ENCODE results near the gene FANCL.
"Not testable (repeated sequence)": the region's sequence is repeated elsewhere in the genome, so short reads cannot be mapped to it uniquely, and the experiment has no call there.

The FANCL gene

DNA sequence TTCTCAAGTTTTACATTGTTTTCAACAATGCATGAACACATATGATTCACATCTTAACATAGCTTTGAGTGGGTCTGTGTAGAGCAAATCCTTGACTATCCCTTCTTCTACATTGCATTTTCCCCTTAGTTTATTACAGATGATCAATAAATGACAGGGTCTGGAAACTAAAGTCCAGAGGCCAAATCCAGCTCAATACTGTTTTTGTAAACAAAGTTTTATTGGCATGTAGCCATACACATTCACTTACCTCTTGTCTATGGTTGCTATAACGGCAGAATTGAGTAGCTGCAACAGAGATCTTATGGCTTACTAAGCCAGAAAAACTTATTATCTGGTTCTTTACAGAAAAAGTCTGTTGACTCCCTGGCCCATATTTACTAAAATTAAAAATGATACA is 12.8 kb downstream of the FANCL start:
- TF ChIP-seq CTCF (IDR thresholded peaks at IDR 0.05; ENCODE audit: low read depth, low read length), result no peak
- H3K4me3 ChIP-seq (ENCODE audit: low read depth, low read length), result no peak overlapping the region

DNA sequence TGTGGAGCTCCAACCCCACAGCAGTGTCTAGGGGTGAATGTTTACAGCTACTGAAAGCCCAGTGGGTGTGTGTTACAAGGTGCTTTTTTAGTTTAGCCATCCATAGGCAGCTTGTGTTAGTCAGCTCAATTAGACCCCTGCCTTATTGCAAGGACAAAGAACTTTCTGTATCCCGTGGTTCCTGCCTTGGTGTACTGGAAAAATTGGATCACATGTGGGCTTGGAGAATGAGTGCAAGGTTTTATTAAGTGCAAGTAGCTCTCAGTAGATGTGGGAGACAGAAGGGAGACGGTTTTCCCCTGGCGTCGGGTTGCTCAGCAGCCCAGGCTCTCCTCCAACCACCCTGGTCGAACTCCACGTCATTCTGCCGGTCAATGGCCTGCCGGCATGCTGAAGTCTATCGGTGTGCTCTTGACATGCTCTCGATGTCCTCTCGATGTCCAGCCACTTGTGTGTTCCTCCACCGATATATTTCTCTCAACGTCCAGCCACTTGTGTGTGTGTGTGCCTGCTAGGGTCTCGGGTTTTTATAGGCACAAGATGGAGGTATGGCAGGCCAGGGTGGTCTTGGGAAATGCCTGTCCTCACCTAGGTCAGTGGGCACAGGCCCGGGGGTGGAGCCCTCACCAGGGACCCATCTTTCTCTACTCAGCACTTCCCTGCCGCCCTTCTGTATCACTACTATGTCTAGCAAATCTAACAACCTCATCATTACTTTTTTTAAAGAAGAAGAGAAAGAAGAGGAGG is 13.8 kb downstream of the FANCL start:
- H3K4me3 ChIP-seq (ENCODE audit: low read depth, low read length), result no peak overlapping the region
- no peak for TF ChIP-seq CTCF (IDR thresholded peaks at IDR 0.05; ENCODE audit: low read depth, low read length)

GRCh38 chr2:58221909-58222308 is 19.2 kb downstream of the FANCL start:
- H3K4me3 ChIP-seq (ENCODE audit: low read depth, low read length), result no peak overlapping the region
- no peak for TF ChIP-seq CTCF (IDR thresholded peaks at IDR 0.05; ENCODE audit: low read depth, low read length)

- H3K4me3 ChIP-seq (ENCODE audit: low read depth, low read length), result no peak overlapping the region
- no peak for TF ChIP-seq CTCF (IDR thresholded peaks at IDR 0.05; ENCODE audit: low read depth, low read length)
Measured at GRCh38 chr2:58215429-58215828, 25.7 kb downstream of the FANCL start.

DNA sequence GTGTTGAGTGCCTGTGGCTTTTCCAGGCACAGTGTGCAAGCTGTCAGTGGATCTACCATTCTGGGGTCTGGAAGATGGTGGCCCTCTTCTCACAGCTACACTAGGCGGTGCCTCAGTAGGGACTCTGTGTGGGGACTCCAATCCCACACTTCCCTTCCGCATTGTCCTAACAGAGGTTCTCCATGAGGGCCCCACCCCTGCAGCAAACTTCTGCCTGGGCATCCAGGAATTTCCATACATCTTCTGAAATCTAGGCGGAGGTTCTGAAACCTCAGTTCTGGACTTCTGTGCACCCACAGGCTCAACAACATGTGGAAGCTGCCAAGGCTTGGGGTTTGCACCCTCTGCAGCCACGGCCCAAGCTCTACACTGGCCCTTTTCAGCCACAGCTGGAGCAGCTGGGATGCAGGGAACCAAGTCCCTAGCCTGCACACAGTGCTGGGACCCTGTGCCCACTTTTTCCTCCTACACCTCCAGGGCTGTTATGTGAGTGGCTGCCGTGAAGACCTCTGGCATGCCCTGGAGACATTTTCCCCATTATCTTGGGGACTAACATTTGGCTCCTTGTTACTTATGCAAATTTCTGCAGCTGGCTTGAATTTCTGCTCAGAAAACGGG is 30.1 kb downstream of the FANCL start:
- not testable (repeated sequence) for H3K4me3 ChIP-seq (ENCODE audit: low read depth, low read length)

DNA sequence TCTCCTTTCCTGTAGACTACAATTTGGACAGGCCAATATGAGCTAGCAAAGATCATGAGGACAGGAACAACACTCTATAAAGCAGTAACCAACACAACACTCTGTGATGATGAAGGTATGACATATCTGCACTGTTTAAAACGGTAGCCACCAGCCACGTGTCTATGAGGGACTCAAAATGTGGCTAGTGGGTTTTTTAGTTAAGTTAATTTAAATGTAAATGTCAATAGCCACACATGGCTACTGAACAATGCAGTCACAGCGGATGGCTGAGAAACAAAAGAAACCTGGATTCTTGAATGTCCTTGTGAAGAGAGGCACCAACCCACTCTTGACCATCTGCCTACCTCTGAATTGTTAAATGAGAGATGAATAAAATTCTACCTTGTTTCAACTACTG is 33.9 kb downstream of the FANCL start:
- TF ChIP-seq CTCF (IDR thresholded peaks at IDR 0.05; ENCODE audit: low read depth, low read length), result no peak
- no peak overlapping the region for H3K4me3 ChIP-seq (ENCODE audit: low read depth, low read length)

- H3K4me3 ChIP-seq (ENCODE audit: low read depth, low read length), result no peak overlapping the region
- TF ChIP-seq CTCF (IDR thresholded peaks at IDR 0.05; ENCODE audit: low read depth, low read length), result no peak
Measured at GRCh38 chr2:58206785-58207184, 34.3 kb downstream of the FANCL start.
